ENCODE measurements around the gene LINGO4.

Gene LINGO4

DNA sequence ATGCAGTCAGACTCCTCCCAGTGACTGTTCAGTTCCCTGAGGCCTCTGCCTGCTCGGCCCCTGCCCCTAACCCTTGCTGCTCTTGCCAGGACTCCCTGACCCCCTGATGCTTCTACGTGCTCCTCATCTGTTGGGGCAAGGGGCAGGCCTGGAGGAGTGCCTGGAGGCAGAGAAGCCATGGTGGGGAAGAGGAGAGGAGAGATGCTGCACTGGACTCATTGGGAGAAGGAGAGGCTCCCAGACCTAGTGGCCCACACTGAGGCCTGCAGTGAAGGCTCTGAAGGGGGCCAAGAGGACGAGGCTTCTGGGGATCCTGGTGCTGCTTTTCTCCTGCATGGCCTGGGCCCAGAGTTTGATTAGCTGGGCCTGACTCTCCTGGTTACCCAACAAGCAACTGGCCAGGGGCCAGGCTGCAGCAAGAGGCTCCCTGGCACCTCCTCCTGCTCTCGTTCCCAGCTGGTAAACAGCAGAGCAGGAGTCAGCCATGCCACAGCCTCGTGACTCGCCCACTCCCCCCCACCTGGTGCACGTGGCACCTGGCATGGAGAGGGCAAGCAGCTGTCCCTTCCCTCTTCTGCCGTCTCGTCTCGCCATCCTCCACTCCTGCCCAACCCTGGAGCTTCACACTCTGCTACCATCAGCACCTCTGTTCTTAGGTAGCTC is 27.2 kb upstream of the LINGO4 start:
- DNase-seq: peak; percentile 50

DNA sequence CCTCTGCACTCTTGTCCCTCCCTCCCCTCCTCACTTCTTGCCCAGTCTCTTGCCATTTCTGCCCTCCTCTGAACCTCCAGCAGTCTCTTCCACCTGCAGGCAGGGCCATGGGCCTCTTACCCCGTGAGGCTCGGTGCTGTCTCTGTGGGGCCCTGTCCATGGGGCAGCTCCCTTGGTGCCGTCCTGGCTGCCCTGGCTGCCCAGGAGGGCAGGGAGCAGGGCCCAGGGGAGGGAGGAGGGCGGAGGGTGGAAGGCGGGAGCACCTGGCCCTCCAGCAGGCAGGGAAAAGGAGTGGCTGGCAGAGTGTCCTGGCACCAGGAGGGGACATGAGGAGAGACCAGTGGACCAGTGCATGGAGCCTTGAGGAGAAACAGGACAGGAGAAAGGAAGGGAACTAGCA is 26.4 kb upstream of the LINGO4 start, which contains the start of gene RORC:
Gene RORC, minus strand, starts transcription at position 198 of the 400 bp plus-strand sequence. Its CDS starts 38 bp downstream, at position 160.
- no peak for DNase-seq

DNA sequence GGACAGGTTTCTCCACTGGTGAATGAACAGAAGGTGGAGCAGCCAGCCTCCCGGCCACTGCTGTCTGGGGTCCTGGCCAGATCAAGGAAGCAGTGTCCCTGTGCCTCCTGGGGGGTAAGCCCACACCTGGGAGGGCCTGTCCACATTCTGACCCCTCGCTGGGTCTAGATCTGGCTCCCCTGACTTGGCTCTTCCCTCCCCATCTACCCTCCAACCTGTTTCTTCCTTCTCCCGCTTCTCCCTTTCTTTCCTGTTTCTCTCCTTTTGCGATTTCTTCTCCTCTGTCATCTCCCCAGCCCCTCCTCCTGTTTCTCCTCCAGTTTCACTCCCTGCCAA is 26.0 kb upstream of the LINGO4 start:
- no peak for DNase-seq

DNA sequence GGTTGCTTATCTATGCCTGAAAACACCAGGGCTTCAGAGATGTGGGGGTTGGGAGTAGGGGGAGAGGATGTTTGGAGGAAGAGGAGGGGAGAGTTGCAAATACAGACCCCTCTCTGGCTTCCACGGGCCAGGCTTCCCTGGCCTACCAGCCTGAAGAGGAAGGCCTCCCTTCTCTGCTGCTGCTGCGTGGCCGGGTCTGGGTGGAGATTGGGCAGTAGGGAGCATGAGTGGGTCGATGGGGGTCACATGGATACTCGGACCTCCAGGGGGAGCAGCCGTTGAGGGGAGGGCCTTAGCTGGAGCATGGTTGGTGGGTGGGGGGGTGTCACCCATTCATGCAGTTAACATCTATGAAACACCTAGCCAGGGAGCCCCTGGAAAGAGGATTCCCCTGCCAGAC is 24.8 kb upstream of the LINGO4 start:
- no peak for DNase-seq

DNA sequence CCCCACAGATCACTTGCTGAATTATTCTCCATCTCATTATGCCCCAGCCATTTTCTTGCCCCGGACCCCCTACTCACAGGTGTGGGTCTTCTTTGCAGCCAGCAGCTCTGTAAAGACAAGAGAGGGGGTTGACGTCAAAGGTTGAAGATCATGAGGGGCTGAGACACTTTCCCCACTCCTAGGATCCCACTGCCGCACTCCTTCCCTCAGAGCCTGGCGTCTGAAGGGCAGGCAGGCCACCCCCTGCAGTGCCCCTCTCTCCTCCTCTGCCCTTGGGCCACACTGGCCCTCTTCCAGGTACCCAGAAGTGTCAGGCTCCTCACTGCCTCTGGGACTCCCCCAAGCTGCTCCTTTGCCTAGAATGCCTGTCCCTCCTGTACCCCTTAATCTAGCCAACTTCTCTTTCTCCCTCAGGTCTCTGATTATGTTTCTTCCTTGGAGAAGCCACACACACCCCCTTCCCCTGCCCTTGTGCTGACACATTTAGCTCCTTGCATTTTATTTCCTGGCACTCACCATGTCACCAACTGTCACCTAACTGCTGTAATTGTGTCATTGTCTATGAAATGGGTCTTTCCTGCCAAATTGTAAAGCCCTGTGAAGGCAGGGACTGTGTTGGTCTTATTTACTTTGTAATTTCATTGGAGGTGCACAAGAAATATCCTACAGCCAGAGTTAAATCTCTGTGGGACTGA is 24.3 kb upstream of the LINGO4 start:
- no peak for DNase-seq

DNA sequence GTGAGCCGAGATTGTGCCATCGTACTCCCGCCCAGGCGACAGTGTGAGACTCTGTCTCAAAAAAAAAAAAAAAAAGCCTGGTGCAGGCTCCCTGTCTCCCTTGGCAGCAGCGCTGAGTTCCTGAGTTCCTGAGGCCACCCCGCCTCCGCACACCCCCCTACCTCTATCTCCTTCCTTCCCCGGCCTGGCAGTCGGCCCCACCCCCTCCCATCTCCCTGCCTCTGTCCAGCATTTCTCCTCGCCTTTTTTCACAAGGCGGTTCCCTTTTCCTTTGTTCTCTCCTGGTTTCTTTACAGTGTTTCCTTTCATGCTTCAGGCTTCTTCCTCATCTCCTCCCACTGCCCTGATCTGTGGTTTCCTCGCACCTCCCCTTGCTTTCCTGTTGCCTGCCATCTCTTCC is 23.7 kb upstream of the LINGO4 start:
- DNase-seq: peak; percentile 50

DNA sequence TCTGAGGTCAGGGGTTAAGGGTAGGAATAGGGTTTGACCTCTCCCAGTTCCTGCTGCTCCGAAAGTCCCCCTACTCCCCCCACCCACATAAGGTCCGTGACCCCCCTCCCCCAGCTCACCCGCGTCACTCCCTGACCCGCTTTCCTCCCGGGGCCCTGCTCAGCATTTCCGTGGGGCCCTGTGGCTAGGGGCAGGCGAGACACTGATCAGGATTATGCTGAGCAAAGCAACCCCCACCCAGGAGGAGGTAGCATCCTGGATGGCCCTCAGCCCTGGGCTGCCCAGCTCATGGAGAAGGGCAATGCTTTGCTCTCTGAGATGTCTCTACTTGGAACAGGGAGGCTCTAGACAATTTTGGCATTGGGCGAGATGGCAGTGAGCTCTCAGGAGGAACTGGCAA is 22.6 kb upstream of the LINGO4 start:
- no peak for DNase-seq

DNA sequence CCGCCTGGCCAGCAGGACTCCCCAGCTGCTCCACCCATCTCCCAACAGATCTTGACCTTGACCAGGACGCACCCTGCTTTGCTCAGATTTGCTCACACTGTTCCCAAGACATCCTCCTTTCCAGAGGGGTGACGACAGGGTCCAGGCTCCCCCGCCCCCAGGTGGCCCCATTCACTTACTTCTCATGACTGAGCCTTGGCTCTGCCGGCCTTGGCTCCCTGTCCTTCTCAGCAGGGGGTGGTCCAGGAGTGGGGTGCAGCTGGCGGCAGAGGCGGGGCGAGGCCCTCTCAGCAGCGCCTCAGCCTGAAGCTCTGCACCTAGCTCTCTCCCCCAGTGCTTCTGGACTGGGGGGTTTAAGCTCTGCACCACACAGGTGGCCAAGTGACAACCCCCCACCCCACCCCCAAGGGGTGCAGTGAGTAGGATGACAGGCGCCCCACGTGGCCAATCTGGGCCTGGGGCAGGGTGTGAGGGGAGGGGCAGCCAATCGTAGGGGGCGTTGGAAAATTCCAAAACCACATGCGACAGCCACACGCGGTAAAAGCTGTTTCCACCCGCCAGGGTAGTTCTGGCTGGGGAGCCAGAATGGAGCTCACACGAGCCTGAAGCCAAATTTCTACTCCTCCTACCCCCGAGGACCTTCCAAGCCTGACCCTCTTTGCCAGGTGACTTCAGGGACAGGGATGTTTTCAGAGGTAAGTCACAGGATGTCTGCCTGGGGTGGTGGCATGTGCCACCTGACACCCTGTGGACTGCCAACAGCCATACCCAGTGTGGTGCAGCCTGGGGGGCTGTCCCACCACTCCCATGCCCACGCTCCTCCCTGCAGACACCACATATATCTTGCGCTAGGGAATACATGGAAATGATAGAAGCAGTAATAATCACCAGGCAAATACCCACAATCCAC is 20.8 kb upstream of the LINGO4 start:
- DNase-seq: peak; percentile 46

DNA sequence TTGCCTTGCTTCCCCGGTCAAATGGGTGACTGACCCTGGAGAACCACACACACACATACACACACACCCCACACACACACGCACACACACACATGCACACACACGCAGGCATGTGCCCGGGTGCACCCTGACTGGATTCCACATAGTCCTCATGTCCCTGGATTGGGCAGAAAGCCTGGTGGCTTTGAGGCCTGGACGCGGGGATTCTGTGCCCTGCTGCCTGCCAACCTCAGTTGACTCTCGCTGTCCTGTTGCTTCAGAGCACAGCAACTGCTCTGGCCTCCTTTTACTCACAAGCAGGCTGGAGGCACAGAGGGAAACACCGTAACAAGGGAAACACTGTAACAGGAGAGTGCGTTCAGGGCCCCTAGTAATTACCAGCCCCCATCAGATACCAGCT is 20.0 kb upstream of the LINGO4 start:
- DNase-seq: peak; percentile 38

DNA sequence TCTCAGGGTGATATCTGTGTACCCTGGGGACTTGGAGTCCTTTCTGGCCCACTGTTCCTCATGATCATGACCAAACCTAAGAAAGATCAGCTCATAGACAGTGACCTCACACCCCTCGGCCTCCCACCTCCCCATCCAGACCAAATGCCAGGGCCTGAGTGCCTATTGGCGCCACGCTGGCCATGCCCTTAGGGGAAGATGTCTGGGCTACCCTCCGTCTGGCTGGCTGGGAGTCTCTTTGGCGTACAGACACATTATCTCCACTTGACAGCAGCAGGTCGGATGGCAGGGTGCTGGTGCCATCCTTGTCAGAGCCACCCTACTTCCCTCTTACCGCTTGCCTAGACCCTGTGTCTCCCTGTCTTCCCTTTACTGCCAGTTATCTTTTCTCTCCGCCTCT is 18.0 kb upstream of the LINGO4 start:
- no peak for DNase-seq

DNA sequence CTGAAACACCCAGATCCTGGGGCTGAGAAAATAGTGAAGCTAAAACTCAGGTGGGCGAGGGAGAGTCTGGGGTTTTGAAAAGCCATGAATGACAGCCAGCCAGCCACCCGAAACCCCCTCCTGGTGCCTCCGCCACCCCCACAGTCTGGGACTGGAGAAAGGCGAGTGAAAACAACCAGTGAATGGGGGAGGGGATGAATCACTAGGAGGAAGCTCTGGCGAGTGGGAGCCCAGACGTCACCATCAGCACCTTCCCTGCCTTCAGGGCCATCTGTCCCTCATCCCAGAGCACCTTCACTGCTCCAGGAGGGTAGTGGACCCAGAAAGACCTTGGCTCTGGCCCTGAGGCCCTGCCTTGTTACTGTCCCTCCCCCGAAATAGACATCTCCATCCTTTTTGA is 17.2 kb upstream of the LINGO4 start:
- DNase-seq: no peak

DNA sequence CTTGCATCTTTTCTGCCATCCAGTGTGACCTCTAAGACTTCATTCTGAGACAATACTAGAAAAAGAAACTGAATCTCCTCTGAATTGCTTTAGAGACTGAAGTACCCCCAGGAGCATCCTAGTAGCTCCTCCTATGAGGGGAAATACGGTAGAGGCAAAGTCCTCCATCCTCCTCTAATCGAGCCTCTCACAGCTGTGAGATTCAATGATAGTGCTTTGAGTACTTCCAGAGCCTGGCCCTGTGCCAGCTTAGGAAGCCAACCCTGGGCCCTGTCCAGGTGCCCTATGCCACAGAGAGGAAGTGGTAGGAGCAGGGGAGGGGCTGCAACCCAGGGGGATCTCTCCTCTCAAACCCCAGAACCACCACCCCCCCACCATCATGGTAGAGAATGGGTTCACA is 15.7 kb upstream of the LINGO4 start:
- DNase-seq: no peak

DNA sequence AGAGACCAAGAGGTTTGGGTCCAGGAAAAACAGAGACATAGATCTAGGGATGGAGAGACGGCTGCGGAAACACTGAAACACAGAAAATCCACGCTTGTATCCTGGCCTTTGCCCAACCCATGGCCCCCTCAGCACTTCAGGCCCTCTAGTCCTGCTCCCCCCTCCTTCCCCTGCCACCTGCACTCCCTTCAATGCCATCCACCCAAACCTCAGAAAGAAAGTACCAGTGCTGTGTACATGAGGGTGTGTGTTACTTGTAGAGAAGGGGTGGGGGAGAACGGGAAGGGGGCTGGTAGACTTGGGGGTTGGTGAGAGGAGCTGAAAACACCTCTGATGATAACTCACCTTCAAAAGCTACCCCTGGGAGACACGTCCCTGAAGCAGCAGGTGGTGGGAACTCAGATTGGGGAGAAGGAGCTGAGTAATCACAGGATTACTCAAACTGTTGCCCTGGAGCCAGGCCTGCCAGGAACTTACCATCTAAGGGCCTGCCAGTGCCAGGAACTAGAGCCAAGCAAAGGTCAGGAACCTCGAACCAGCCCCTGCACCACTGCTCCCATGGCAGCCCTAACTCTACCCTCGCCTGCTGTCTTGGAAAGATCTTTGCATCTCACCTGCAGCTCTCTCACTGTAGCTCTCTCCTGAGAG is 14.9 kb upstream of the LINGO4 start:
- DNase-seq: no peak

DNA sequence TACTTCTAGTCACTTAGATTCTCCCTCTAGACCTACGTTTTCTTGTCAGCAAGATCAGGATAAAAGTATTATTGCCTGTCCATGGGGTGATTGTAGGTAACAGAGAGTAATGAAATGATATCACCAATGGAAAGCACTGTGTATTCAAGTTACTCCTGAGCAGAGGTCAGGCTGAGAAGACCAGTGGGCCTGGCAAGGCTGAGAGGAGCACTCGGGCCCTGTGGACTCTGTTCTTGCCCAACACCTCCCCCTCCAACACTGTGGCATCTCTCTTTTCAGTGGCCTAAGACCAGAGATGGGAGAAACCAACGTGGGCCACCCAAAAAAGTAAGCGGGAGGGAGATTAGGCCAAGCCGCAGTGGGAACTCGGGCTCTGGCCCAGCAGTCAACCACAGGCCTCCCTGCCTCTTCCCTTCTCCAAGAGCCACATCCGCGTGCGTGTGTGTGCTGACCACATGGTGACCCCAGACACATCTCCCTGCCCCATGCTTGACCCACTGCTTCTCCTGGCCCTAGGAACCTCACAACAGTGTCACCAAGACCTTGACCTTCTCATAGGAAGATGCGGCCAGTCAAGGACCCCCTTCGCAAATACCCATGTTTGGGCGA is 14.1 kb upstream of the LINGO4 start:
- no peak for DNase-seq

DNA sequence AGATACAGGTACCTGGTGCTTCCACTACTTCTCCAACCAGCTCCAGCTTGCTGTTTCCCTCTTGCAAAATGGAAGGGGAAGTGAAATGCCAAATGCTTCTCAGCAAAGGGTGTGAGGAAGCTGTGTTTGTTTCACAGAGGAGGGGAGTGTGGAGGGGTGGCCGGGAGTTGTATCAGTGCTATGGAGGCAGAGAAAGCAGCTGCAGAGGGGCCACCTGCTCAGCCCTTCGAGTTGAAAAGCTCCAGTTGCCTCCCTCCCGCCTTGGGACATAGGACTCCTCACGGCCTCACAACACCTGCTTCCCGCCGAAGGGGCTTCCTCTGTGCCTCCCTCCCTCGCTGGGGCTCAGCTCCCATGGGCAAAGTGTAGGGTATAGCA is 12.1 kb upstream of the LINGO4 start:
- peak; percentile 59 for DNase-seq

DNA sequence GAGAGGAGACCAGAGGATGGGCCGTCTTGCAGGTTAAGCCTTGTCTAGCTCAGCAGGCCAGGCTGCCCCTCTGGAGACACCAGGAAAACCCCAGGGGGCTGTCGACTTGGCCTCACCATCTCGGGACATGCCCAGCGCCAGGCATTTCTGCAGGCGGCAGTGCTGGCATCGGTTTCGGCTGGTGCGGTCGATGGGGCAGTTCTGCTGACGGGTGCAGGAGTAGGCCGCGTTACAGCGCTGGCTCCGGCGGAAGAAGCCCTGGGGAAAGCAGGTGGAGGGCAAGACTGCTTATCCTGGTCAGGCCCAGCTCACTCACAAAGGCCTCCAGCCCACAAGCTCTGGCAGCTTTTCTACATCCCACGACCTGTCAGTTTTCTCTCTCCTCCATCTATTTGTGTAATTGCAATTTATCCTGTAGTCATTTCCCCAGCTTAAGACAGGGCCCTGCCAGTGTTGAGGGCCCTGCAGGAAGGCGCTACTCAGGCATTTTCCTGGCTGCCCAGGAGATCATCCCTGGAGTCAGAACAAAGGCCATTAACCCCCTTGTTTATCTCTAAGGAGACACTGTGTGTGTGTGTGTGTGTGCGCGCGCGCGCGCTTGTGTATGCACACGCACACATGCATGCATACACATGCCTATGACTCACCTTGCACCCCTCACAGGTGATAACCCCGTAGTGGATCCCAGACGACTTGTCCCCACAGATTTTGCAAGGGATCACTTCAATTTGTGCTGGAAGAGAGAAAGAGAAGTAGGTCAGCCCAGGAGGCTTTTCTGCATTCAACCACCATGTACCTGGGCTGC is 11.5 kb upstream of the LINGO4 start:
- DNase-seq: no peak

DNA sequence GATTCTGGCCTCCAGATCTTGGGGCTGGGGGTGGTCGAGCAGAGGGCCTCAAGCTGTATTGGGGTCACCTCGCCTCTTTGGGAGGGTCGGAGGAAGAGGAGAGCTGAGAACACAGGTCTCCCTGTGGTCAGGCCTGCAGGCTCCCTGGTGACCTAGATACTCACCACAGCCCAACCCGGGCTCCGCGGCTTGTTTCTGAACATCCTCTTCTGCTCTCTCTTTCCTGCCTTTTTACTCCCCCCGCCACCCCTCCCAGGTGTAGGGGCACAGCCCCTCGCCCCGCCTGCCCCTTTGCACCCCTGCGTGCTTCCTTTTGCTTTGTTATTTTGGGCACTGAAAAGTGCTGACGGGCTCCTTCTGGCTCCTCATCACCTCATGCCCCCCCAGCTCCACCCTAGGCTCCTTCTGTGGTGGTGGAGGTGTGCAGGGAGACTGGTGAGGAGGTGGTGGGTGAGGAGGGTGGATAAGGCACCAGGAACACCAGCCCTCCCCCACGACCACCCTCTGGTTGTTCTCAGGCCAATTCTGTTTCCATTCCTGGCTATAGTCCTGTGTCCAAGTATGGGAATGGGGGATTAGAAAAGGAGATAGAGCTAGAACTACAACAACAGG is 10.6 kb upstream of the LINGO4 start:
- no peak for DNase-seq

DNA sequence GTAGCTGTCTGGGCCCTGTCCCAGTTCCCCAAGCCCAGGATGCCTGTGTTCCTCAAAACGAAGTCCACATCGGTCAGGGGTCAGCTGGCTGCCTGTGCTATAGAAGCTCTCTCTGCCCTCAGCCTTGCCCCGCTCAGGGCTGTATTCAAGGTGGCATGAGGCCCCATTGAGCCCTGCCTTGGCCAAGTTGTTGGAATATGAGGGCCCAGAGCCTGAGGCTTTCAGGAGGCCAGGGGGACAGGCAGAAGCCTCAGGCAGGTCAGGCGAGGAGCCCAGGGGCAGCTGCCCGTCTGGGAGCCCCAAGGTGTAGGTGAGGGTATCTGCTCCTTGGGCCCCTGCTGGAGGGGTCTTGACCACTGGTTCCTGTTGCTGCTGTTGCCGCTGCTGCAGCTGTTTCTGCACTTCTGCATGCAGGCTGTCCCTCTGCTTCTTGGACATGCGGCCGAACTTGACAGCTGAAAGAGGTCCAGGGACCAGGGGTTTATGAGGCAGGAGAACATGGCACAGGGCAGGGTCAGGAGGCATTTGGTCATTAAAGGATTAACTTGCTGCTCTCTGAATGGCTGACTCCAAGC is 9.8 kb upstream of the LINGO4 start:
- DNase-seq: no peak

DNA sequence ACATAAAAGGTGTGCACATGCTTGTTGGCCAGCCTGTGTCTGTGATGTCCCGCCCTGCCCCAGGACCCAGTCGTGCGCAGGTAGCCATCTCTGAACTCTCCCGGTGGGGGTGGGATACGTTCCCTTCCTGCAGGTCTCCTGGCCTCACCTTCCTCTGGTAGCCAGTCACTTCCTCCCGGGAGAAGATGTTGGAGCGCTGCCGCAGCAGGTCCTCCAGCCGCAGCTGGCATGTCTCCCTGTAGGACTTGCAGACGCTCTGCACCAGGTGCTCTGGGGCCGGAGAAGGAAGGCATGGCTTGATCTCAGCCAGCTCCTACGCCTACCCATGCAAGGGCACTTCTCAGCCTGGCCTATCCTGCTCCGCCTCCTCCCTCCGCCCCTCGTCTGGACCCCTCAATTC is 9.2 kb upstream of the LINGO4 start:
- no peak for DNase-seq

DNA sequence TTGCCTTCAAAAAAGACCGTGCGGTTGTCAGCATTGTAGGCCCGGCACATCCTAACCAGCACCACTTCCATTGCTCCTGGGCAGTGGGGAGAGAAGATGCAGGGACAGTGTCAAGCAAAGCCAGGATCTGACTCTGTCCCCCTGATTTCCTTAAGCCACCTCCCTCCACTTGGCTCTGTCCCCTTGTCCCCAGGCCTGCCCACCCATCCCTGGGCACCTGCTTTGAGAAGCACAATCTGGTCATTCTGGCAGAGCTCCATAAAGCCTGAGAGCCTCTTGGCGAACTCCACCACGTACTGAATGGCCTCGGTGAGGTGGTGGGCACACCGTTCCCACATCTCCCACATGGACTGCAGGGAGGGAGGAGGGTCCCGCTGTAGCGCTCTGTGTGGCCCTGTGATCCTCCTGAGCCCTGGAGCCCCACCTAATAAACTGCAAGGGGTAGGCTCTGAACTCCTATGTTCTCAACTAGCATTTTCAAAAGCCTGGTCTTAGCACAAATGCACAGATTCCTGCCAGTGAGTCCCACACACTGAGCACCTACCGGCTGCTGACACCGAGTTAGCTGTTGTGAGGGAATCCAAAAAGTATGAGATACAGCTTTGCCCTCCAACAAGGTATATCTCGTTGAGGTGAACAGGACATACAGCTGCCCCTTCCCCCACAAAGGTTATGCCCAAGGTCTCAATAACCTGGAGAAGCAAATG is 8.2 kb upstream of the LINGO4 start:
- DNase-seq: no peak

DNA sequence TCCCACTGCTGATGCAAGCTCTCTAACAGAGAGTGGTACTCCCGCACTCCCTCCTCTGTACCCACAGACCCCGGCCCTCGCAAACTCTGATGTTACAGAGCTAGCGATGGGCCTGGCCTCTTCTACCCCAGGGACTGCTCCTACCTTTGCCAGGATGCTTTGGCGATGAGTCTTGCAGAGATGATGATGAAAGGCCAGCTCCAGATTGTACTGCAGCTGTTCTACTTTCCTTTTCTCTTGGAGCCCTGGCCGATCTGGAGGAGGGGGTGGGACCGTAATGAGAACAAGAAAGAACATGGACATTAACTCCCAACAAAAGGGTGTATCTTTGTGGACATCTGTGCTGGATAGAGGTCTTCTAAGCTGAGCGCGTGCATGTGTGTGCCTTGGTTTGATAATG is 6.0 kb upstream of the LINGO4 start:
- no peak for DNase-seq
